Measurements from ENCODE around the gene VPS36.

DNA sequence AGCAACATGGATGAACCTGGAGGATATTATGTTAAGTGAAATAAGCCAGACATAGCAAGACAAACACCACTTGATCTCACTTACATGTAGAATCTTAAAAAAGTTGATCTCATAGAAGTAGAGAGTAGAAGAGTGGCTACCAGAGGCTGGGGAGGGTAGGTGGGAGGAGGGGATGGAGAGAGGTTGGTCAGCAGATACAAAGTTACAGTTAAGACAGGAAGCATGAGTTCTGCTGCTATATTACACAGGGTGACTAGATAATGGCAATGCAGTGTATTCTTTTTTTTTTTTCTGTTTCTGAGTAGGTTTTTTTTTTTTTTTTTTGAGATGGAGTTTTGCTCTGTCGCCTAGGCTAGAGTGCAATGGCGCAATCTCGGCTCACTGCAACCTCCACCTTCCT is 29.2 kb downstream of the VPS36 start:
- TF ChIP-seq MAZ (IDR thresholded peaks at IDR 0.05; ENCODE audit: borderline replicate concordance, low read depth, low read length): no peak
- TF ChIP-seq, protein P1, sequence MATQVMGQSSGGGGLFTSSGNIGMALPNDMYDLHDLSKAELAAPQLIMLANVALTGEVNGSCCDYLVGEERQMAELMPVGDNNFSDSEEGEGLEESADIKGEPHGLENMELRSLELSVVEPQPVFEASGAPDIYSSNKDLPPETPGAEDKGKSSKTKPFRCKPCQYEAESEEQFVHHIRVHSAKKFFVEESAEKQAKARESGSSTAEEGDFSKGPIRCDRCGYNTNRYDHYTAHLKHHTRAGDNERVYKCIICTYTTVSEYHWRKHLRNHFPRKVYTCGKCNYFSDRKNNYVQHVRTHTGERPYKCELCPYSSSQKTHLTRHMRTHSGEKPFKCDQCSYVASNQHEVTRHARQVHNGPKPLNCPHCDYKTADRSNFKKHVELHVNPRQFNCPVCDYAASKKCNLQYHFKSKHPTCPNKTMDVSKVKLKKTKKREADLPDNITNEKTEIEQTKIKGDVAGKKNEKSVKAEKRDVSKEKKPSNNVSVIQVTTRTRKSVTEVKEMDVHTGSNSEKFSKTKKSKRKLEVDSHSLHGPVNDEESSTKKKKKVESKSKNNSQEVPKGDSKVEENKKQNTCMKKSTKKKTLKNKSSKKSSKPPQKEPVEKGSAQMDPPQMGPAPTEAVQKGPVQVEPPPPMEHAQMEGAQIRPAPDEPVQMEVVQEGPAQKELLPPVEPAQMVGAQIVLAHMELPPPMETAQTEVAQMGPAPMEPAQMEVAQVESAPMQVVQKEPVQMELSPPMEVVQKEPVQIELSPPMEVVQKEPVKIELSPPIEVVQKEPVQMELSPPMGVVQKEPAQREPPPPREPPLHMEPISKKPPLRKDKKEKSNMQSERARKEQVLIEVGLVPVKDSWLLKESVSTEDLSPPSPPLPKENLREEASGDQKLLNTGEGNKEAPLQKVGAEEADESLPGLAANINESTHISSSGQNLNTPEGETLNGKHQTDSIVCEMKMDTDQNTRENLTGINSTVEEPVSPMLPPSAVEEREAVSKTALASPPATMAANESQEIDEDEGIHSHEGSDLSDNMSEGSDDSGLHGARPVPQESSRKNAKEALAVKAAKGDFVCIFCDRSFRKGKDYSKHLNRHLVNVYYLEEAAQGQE (IDR thresholded peaks at IDR 0.05): no peak
- TF ChIP-seq PBX3 (IDR thresholded peaks at IDR 0.05): no peak
- TF ChIP-seq, protein P2, sequence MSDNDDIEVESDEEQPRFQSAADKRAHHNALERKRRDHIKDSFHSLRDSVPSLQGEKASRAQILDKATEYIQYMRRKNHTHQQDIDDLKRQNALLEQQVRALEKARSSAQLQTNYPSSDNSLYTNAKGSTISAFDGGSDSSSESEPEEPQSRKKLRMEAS (IDR thresholded peaks at IDR 0.05): no peak
- TF ChIP-seq POLR2A (IDR thresholded peaks at IDR 0.05; ENCODE audit: low read length): no peak
- TF ChIP-seq, protein P3, sequence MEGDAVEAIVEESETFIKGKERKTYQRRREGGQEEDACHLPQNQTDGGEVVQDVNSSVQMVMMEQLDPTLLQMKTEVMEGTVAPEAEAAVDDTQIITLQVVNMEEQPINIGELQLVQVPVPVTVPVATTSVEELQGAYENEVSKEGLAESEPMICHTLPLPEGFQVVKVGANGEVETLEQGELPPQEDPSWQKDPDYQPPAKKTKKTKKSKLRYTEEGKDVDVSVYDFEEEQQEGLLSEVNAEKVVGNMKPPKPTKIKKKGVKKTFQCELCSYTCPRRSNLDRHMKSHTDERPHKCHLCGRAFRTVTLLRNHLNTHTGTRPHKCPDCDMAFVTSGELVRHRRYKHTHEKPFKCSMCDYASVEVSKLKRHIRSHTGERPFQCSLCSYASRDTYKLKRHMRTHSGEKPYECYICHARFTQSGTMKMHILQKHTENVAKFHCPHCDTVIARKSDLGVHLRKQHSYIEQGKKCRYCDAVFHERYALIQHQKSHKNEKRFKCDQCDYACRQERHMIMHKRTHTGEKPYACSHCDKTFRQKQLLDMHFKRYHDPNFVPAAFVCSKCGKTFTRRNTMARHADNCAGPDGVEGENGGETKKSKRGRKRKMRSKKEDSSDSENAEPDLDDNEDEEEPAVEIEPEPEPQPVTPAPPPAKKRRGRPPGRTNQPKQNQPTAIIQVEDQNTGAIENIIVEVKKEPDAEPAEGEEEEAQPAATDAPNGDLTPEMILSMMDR (IDR thresholded peaks at IDR 0.05): no peak
- TF ChIP-seq CHD2 (IDR thresholded peaks at IDR 0.05; ENCODE audit: low read length, partially characterized antibody): no peak
- no peak for TF ChIP-seq EP300 (IDR thresholded peaks at IDR 0.05)
- TF ChIP-seq SMC3 (IDR thresholded peaks at IDR 0.05): no peak

Measured in A549 (cell line).